Measurements from ENCODE around the gene AMOTL2.

The AMOTL2 gene

DNA sequence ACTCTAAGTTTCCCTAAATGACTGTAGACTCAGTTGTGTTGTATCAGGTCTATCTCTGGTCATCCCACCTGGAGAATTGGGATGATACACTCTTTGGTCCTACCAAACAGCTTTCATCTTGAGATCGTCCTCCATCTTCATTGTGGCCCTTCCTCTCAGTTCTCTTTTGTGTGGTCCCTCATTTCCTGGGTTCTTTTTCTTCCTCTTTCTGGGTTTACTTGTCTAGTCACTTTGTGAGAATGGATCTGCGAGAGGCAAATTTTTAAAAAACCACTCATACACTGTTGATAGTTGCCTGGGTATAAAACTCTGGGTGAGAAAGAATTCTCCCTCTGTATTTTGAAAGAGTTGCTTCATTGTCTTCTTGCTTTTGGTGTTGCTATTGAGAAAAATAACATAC is 6.0 kb upstream of the AMOTL2 start:
- in situ Hi-C loops (cut with MboI; ENCODE audit: low sequenced_read_pairs), result no loop called here

DNA sequence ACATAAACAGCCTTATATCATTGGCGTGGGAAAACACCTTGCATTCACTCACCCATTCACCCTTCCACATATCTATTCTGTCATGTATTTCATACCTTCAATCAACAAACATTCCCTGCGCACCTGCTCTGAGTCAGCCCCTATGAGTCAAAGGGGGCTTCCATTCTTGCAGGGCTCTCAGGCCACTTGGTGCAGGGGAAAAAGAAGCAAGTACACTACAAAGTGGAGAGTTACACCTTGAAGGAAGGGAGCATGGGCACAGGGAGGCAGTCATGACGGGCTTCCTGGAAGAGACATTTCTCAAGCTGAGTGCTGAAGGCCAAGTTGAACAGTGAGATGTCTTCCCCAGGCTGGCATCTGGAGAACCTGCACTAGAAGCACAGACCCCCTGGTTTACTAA is 4.6 kb upstream of the AMOTL2 start:
- in situ Hi-C loops (cut with MboI; ENCODE audit: low sequenced_read_pairs), result no loop called here

DNA sequence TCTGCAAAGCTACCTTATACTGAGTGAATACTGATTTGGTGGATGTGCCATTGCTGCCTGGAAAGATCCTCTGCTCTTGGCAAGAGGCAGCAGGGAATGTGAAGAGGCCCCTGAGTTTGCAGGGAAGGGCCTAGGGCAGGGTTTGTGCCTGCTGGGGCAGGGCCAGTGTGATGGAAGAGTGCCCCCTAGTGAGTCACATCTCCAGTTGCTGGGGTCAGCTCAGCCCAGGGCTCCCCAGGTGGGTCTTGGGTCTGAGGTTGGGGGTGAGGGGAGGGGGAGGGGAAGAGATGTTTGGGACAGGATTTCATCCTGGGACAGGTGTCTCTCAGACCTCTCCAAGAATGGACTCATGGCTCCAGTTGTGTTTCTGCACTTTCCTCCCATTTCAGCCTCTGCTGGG is 4.1 kb upstream of the AMOTL2 start:
- in situ Hi-C loops (cut with MboI; ENCODE audit: low sequenced_read_pairs), result no loop called here

DNA sequence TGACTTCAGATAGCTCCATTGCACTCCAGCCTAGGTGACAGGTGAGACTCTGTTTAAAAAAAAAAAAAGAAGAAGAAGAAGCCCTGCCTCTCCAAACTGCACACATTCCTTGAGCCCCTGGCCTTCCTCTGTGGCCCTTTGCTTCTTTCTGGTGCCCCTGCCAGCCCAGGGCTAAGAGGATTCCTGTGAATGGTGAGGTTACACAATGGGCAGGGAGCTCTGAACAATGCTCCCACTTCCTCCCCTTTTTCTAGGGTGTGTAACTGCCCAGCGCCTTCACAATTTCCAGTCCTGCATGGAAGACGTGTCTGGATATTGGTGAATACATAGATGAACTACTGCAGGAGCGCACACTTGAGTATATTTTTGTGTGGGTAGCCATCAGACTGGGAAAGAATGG is 3.6 kb upstream of the AMOTL2 start:
- in situ Hi-C loops (cut with MboI; ENCODE audit: low sequenced_read_pairs), result no loop called here

DNA sequence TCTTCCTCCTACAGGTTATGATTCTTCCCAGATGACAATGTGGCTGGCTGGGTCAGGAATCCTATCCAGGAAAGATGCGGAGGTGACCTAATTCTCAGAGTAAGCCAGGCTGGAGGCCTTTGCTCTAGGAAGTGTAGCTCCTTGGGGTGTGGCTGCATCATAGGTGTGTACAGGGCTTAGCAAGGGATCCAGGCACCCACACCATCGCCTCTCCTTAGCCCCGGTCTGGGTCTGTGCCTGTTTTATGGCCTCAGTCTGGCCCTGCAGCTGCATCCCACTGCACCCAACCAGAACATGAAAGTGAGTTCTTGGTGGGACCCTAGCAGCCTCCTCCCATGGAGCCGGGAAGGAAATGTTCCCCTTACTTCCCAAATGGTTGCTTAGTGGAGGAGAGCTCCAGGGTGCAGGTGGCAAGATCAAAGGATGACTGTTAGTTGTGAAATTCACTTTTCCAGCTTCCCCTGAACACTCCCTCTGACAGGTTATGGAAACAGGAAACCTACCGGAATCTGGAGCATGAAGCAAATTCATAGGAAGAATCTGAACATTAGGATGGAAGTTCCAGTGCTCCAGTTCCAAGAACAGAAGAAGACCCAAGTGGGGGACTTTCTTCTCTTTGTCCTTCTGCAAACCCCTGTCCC is 2.7 kb upstream of the AMOTL2 start:
- in situ Hi-C loops (cut with MboI; ENCODE audit: low sequenced_read_pairs), result no loop called here

DNA sequence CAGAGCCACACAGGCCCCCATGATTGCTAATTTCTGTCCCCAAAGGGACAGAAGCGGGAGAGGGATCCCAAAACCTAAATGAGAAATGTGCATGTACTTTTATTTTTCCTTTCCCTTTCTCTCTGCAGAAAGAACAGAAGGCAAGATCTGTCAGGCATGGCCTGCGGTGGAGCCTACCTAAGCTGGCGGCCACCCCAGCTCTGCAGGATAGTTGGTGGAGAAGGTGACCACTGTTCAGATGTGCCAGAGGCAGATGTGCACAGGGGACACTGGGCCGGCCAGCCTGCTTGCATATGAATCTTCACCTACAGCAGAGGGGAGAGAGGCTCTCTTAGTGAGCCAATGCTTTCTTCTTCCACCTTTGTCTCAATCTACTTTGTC is 2.1 kb upstream of the AMOTL2 start:
- in situ Hi-C loops (cut with MboI; ENCODE audit: low sequenced_read_pairs), result no loop called here

DNA sequence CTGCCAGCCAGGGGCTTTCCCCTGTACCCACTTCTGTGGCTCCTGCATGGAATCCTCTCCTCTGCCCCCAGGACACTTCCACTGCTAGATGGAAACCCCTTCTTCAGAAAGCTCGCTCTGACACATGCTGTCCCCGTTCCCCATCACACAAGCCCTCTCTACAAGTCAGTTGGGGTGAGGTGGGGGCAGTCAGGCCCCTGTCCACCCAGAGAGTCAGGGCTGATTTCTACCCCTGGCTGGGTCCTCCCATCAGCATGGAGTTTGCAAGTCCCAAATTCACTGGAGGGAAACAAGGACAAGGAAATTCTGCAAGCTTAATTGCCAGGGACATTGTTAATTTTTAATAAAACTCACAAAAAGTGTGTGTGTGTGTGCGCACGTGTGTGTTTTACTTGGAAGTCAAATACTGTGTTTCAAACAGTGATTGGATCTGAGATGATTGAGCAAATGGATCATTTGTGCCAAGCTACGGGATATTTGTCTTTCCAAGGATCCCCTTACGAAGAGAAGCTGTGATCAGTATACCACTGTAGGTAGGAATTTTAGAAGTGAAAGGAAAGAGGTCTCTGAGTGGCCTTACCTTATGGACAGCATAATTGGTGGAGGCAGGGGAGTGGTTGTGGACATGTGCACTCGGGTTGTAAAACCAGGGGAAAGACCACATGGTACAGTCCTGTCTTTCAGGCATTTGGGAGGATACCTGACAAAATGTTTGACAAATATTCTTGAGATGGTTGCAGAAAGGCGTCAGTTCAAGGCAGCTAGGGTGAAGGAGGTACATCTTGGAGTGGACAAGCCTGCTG is 1.5 kb upstream of the AMOTL2 start:
- in situ Hi-C loops (cut with MboI; ENCODE audit: low sequenced_read_pairs), result no loop called here

DNA sequence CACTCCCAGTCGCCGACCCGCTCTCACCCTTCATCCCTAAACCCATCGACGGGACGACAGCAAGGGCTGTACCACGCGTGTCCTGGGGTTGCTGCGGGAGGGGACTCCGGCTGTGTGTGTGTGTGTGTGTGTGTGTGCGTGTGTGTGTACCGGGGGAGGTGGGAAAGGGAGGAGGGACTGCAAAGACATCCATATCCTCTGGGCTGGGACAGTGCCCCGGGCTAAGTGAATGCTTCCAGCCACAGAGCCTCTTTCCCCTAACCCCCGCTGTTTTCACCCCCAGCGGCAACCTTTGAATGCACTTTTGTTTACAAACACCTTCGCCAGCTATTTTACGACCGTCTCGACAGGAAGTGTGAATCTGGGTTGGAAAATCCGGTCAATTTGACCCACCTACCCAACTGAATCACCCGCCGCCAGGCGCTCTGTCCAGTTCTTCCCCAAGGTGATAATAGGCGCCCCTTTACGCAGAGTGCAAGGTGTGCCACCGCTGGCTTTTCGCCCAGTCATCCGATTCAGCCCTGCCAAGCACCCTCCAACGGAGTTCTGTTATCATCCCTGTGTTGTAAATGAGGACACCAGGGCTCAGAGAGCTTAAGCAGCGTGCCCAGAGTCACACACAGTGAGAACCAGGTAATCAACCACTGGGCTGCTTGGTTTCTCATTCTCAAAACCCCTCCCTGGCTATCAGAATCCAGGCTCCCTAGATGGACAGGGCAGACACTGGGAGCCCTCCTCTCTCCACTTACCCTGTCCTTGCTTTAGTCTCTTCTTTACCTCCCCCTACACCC is 739 bp upstream of the AMOTL2 start:
- in situ Hi-C loops (cut with MboI; ENCODE audit: low sequenced_read_pairs), result no loop called here

DNA sequence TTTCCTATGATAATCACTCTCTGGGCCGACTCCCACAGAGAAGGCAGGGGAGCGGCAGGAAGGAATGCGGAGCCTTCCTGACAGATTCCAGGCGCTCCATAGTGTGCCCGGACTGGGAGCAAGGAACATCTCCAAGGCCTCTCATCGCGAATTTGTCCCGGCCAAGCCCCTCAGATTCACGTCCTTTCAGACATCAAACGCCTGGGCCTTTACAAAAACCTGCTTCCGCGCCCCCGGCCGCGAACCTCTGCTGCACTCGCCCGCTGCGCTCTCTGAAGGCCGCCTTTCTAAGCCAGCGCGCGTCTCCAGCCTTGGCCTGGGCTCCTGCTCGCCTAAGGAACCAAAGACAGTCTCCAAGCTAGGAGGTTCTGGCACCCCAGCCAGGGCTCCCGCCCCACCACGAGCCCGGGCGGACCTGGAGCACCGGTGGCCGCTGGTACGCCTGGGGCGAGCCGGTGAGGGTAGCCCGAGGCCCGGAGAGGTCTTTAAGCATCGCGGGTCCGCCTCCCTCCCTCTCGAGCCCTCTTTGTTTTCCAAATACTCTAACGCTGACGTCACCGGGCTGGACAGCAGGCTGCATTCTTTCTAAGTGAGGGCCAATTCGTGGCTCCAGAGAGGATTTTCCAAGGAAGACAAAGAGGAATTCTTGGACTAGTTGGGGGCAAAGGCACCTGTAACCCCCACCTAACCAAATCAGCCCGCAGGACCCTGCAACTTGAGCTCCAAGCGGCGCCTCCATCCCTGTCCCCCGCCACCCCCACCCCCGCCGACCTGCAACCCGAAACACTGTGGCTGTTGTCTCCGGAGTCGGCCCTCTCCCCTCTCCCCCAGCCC is 759 bp downstream of the AMOTL2 start:
- in situ Hi-C loops (cut with MboI; ENCODE audit: low sequenced_read_pairs), result no loop called here

DNA sequence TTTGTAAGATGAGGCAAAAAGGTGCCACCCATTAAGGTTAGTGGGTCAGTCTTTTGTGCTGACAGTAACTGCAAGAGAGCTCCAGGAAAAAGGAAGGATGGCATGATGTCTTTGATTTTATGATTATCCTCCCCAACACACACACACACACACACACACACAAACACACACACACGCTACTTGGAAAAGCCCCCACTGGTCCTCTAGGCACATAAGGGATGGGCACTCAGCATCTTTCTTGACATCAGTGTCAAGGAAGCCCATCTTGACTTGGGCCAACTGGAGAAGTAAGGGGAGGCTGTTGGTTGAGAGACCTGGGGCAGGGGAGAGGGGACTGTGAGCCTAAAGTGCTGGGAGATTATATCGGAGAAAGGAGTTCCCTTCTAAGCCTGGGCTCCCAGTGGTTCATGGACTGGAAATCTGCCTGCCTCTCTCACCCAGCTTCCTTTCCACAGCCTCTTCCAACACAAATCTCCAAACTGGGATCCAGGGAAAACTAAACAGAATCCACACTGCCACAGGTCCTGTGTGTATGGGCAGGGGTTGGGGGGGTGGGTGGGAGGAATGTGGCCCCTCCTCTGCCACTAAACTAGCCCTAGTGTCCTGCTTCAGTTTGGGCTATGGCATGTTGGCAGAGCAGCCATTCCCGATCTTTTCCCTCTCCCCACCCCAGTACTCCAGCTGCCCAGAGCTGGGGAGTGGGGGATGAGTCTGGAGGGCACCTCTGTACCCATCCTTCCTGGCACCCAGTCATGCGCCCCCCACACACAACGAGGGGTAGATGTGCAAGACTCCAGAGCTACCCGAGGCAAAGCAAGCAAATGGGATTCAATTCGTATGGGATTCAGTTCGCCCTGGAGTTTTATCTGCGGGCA is 1.6 kb downstream of the AMOTL2 start:
- in situ Hi-C loops (cut with MboI; ENCODE audit: low sequenced_read_pairs), result no loop called here

DNA sequence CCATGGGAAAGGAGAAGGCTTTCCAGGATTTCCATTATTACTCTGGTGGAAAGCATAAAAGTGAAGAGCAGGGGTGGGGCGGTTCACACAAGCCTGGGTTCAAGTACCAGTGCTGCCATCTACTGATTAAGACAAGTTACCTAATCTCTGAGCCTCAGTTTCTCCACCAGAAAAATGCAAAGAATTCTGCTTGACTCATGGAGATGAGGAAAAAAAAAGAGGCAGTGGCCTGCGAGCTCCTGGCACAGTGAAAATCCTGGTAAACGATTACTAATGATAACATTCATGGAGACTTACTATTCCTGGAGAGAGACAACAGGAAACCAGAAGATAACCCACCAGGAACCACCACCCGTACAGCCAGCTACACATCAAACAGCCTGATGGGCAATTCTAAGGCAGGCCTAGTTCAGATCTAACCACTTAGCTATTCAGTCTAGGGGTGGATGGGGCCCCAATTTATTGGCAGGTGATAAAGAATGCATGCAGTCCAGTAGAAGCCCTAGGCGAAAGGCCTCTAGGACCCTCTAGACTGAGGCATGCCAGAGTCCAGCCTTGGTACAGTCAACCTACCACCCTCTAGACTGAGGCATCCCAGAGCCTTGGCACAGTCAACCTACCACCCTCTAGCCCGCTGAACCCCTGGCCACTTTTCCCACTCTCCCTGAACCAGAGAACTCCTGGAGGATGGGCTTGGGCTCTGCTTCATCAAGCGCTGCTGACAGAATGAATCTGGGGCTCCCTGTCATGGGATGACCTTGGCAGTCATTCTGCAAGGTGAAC is 2.5 kb downstream of the AMOTL2 start:
- in situ Hi-C loops (cut with MboI; ENCODE audit: low sequenced_read_pairs), result no loop called here

DNA sequence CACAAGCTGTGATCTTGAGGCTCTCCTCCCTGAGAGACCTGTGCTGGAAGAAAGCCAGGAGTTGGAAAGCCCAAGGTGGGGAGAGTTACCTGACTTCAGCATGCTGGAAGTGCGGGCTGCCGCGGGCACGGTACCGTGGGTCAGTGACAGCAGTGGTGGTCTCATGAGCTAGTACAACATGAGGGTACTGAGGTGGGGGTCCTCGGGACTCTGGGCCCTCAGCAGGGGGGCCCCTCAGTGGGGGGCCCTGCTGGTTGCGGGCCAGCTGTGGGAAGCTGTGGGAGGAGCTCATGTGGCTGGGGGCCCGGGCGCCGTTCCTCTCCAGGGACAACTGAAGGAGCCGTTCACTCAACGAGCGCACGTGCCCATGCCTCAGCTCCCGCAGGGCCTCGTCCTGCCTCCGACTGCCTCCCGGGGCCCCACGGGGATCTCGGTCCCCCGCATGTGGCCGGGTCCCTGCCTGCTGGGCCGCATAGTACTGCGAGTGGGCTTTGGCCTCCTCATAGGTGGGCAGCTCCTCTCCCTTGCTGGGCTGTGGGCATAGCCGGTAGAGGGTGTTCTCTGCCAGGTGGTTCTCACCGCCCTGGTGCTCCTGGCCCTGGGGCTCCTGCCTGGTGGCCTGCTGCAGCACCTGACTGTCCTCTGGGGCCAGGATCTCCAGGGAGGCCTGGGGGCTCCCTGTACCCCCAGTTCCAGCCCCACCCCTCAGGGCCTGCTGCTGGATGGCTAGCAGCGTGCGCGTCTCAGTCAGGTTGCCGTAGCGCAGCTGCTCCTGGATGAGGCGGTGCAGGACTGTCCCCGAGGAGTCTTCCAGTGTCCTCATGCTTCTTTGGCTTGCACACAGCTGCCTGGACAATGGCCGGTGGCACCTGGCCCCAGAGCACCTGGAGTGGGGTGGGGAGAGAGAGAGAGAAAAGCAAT is 3.4 kb downstream of the AMOTL2 start:
- in situ Hi-C loops (cut with MboI; ENCODE audit: low sequenced_read_pairs), result no loop called here

DNA sequence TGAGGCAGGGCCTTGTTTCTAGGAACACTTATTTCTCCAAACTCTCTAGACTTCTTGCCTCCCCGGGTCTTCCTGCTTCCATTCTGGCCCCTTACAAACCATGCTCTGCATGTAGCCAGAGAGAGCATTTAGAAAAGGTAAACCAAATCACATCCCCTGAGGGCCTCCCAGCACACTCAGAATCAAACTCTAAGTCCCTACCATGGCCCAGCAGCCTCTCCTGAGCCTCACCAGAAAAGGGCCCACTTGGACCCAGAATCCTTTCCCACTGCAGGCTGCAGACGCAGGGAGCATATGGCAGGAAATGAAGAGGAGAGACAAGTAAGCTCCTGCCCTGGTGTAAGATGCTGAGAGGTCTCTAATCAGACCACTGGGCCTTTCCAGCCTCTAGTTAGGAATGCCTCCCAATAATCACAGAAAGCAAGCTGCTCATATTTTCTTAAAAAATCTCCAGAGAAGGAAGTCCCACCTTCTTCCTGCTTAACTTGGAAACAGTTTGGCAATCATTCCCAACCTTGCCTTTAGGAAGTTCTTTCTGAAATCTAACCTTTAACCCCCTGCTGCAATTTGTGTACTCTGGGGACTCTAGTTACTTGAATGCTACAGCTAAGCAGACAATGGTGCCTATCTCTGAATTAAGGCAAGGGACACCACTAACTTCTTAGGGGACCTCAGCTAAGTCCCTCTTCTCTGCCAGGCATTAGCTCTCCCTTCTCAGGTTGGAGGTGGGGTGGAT is 4.2 kb downstream of the AMOTL2 start:
- in situ Hi-C loops (cut with MboI; ENCODE audit: low sequenced_read_pairs), result no loop called here

DNA sequence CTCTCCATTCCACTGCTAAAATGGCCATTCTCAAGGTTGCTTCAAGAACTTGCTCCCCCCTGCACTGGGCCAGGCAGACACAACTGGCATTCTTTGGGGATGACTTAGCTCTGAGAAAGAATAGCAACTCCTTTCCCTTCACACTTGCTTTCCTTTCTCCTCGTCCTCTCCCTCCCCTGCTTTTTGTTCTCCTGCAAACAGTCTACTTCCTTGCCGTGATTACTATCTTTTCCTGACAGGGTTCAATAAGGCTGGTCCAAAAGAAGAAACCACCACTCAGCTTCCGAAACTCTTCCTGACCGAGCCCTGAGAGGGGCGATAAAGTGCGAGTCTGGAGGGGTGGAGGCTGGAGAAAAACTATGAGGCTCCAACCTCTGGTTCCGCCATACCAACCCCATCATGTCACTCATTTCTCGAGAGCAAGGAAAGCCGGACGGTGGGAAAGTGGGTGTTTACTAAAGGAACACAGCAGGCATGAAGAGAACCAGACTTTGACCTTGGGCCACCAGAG is 5.0 kb downstream of the AMOTL2 start:
- in situ Hi-C loops (cut with MboI; ENCODE audit: low sequenced_read_pairs), result no loop called here

DNA sequence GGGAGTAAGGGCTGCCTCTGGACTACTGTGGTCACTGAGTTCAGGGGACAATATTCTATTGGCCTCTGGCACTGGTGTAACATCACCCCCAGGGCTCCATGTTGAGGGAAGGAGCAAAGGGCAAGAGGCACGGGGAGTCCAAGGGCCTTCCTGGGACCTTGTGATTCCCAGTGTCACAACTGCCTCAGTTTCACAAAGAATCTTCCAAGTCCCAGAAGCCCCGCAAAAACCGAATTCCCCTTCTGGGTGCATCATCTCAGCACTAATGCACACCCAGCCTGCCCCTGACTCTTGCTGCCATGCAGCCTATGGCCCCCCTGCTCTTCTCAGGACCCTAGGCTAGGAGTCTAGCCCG is 5.5 kb downstream of the AMOTL2 start:
- in situ Hi-C loops (cut with MboI; ENCODE audit: low sequenced_read_pairs), result no loop called here

DNA sequence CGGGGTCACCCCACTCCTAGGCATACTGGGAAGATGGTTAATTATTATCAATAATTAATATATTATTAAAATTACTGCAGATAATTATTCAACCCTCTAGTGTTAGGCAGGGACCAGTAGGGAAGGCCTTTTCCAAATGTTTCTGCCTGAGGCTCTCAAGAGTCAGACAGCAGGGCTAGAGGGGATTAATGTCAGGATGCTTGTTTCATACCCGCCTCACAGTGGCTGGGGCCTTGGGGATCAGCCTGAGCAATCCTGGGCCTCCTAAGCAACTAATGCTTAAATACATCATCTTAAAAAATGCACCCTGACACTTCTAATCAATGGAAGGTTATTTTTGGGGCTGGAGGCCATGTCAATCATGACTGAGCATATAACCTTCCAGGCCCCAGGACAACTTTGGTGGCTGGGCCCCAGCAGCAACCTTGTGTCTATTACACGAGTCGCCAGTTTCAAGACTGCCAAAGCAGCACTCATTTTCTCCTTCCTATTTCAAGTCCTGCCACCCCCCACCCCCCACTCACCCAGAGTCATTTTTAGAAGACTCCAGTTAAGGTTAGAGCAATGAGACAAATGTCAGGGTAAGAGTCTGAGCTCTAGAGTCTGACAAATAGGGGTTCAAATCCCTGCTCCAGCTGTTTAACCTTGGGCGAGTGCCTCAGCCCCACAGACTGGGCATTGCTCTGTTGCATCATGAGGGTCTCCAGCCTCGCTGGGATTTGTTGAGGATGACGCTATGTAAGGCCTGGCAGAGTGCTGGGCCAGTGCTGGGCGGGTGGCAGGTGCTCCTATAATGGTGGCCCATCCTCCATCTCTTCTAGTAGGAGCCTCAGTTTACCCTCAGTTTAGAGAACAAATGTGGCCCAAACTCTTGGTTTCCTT is 6.1 kb downstream of the AMOTL2 start:
- in situ Hi-C loops (cut with MboI; ENCODE audit: low sequenced_read_pairs), result no loop called here

Measured in HL-60/S4 treated with phorbol 12-myristate 13-acetate at 8.2 ng/mL for 4 days and 3 days (cell line).